GM12878 (cell line): ENCODE measurements around the gene CRYAB. TPM values are rescaled to one million over a fixed set of nuclear protein-coding genes. Genes with fewer than 3 reads are reported as not detected.

Source experiments
- ATAC-seq: fragments of 200-7000 bp; cut with Tn5 transposase; 3 replicates; pipeline ENCODE4 v1.9.1; 2020; ENCODE audit warnings: mild to moderate bottlenecking, moderate library complexity
- BruUV-seq: library from RNA; stranded (reverse); fragments of 400-500 nt; replicated peaks from 2 replicates; lab custom pipeline; 2021; lab: Mats Ljungman, UMichigan
- CTCF ChIA-PET: fragments of 300-600 bp; sonication (Branson Sonifier 250); formaldehyde crosslinking; extraction: SDS; loops from one replicate; lab custom pipeline; 2021; ENCODE audit warnings: inconsistent platforms; lab: Yijun Ruan, JAX
- POLR2A ChIA-PET: fragments of 350-600 bp; formaldehyde crosslinking; extraction: SDS; loops from one replicate; lab custom pipeline; 2021; ENCODE audit warnings: inconsistent platforms; lab: Charles Lee
- RAD21 ChIA-PET: fragments of 300-600 bp; sonication (Branson Sonifier 250); formaldehyde crosslinking; loops from one replicate; lab custom pipeline; 2023; ENCODE audit warnings: antibody characterized with exemption; ENCODE audit not compliant: unreplicated experiment; lab: Charles Lee
- SMC1A ChIA-PET: fragments of 300-600 bp; sonication (Branson Sonifier 250); formaldehyde crosslinking; loops from one replicate; lab custom pipeline; 2023; ENCODE audit not compliant: unreplicated experiment, uncharacterized antibody; lab: Charles Lee
- DNase-seq: peaks from one replicate; pipeline ENCODE4 v3.0.0-alpha.2; 2011; ENCODE audit warnings: low read depth, low spot score
- FAIRE-seq: peaks from 3 replicates; lab custom pipeline; 2011; peaks lifted over from hg19 to GRCh38; lab: Jason Lieb, UNC
- H2AFZ ChIP-seq: 2 replicates; pipeline ENCODE4 v1.6.0; 2011; ENCODE audit warnings: low read depth, low read length, control low read depth; ENCODE audit not compliant: control insufficient read depth
- H3K27ac ChIP-seq: 2 replicates; pipeline ENCODE4 v1.5.1; 2011; ENCODE audit warnings: control low read depth; ENCODE audit not compliant: control insufficient read depth, insufficient read depth
- H3K27me3 ChIP-seq, 2 experiments: replicated peaks in 1 of 2; 2 replicates each; pipeline versions ENCODE4 v1.6.0 to v1.6.1; 2011; ENCODE audit warnings: low read length in 1 of 2; ENCODE audit not compliant: control insufficient read depth in 2 of 2, insufficient read depth in 2 of 2
- H3K36me3 ChIP-seq, 2 experiments: 2 replicates each; pipeline ENCODE4 v1.5.1; 2011; ENCODE audit warnings: low read length in 1 of 2; ENCODE audit not compliant: control insufficient read depth in 2 of 2, insufficient read depth in 2 of 2
- H3K4me1 ChIP-seq: 2 replicates; pipeline ENCODE4 v1.6.1; 2011; ENCODE audit warnings: mild to moderate bottlenecking, low read length, moderate library complexity, mixed read lengths; ENCODE audit not compliant: control insufficient read depth, insufficient read depth
- H3K4me2 ChIP-seq: 2 replicates; pipeline ENCODE4 v1.6.0; 2011; ENCODE audit warnings: control low read depth; ENCODE audit not compliant: control insufficient read depth, insufficient read depth
- H3K4me3 ChIP-seq: fragments of 200-600 bp; sonication (generic); 2 replicates; pipeline ENCODE4 v1.5.1; 2016
- H3K79me2 ChIP-seq: 2 replicates; pipeline ENCODE4 v1.6.0; 2011; ENCODE audit warnings: low read length; ENCODE audit not compliant: control insufficient read depth, insufficient read depth
- H3K9ac ChIP-seq: 2 replicates; pipeline ENCODE4 v1.8.0; 2011; ENCODE audit warnings: low read length, control low read depth, mixed read lengths; ENCODE audit not compliant: control insufficient read depth, insufficient read depth
- H3K9me3 ChIP-seq: replicated peaks from 3 replicates; pipeline ENCODE4 v1.5.1; 2011; ENCODE audit warnings: mild to moderate bottlenecking, low read length; ENCODE audit not compliant: control insufficient read depth, insufficient read depth
- H4K20me1 ChIP-seq: 2 replicates; pipeline ENCODE4 v1.6.0; 2011; ENCODE audit not compliant: control insufficient read depth, insufficient read depth
- BMI1 ChIP-seq: fragments of 450-650 bp; IDR thresholded peaks from 2 replicates; pipeline ENCODE4 v1.6.1; 2016; ENCODE audit warnings: mild to moderate bottlenecking, moderate library complexity, borderline replicate concordance
- CEBPB ChIP-seq, 2 experiments: fragments of 150-350 bp in 1 of 2; IDR thresholded peaks; 2 replicates each; pipeline ENCODE4 v1.6.1; 2012 to 2014; ENCODE audit warnings: low read depth in 2 of 2, low read length in 2 of 2, borderline replicate concordance in 1 of 2, inconsistent platforms in 1 of 2
- CHD1 ChIP-seq: IDR thresholded peaks from 2 replicates; pipeline ENCODE4 v1.6.1; 2012; ENCODE audit warnings: low read depth, low read length, improper control_type of control experiment
- EP300 ChIP-seq, 2 experiments: fragments of 150-350 bp in 1 of 2; IDR thresholded peaks; 2 replicates each; pipeline ENCODE4 v1.6.1; 2011 to 2012; ENCODE audit warnings: low read depth in 2 of 2, low read length in 2 of 2, borderline replicate concordance in 1 of 2, improper control_type of control experiment in 1 of 2, inconsistent platforms in 1 of 2; ENCODE audit not compliant: control insufficient read depth in 1 of 2
- KDM1A ChIP-seq: fragments of 200-600 bp; sonication (generic); IDR thresholded peaks from 2 replicates; pipeline ENCODE4 v1.6.1; 2016; ENCODE audit warnings: borderline replicate concordance
- MYB ChIP-seq: fragments of 150-350 bp; IDR thresholded peaks from 2 replicates; pipeline ENCODE4 v1.6.1; 2014; ENCODE audit warnings: mild to moderate bottlenecking, low read depth, low read length, borderline replicate concordance
- NR2C1 ChIP-seq: fragments of 450-650 bp; IDR thresholded peaks from 2 replicates; pipeline ENCODE4 v1.6.1; 2017; ENCODE audit warnings: antibody characterized with exemption, mild to moderate bottlenecking, moderate library complexity
- RCOR1 ChIP-seq: conservative IDR thresholded peaks from 2 replicates; pipeline ENCODE4 v1.6.1; 2012; ENCODE audit warnings: low read depth, low read length, improper control_type of control experiment
- SIX5 ChIP-seq: IDR thresholded peaks from 2 replicates; pipeline ENCODE4 v1.6.1; 2011; ENCODE audit warnings: mild to moderate bottlenecking, low read depth, low read length, moderate library complexity; ENCODE audit not compliant: severe bottlenecking
- SMARCA5 ChIP-seq: fragments of 450-650 bp; IDR thresholded peaks from 2 replicates; pipeline ENCODE4 v1.6.1; 2017; ENCODE audit warnings: mild to moderate bottlenecking
- SP1 ChIP-seq: IDR thresholded peaks from one replicate; pipeline ENCODE4 v1.6.1; 2011; ENCODE audit warnings: low read depth, low read length
- SUZ12 ChIP-seq: fragments of 200-600 bp; sonication (generic); IDR thresholded peaks from one replicate; pipeline ENCODE4 v1.6.1; 2018; ENCODE audit warnings: antibody characterized with exemption, mild to moderate bottlenecking; ENCODE audit not compliant: unreplicated experiment
- TCF12 ChIP-seq: IDR thresholded peaks from 2 replicates; pipeline ENCODE4 v1.6.1; 2011; ENCODE audit warnings: low read depth, mild to moderate bottlenecking, low read length
- YY1 ChIP-seq: IDR thresholded peaks from 2 replicates; pipeline ENCODE4 v1.6.1; 2011; ENCODE audit warnings: low read depth, mild to moderate bottlenecking, low read length
- WGBS: methylation state at CpG from one replicate; pipeline ENCODE4 v1.1.6; 2016; ENCODE audit warnings: low lambda C conversion rate; ENCODE audit not compliant: insufficient replicate concordance, insufficient coverage; ENCODE audit errors: missing lambda C conversion rate; 5-methylcytosine and 5-hydroxymethylcytosine counted together
- in situ Hi-C: fragments of 300-500 bp; cut with MboI; formaldehyde crosslinking; loops from 9 replicates; pipeline ENCODE4 v1.14.3; 2018; ENCODE audit warnings: mixed read lengths
- intact Hi-C: fragments of 100-400 bp; cut with micrococcal nuclease; formaldehyde crosslinking; loops from one replicate; pipeline ENCODE4 v1.14.2; 2022; ENCODE audit not compliant: unreplicated experiment
- polyA plus RNA-seq, 11 experiments: library from polyadenylated mRNA; depleted of rRNA in 4 of 11; unstranded in 6 of 11; stranded (reverse) in 5 of 11; fragments of >200 nt; fragmentation: Nextera tagmentation in 4 of 11; fragmentation: Illumina TruSeq in 1 of 11; extraction: Ambion mirVana in 4 of 11; extraction: Trizol in 1 of 11; gene quantifications; 1 replicate in 1 of 11; 2 replicates in 10 of 11; pipeline versions ENCODE4 v1.2.1 to v1.2.3, GENCODE V29; 2011 to 2016; ENCODE audit warnings: inconsistent platforms in 2 of 11, missing spikeins in 2 of 11, low read depth in 1 of 11
- total RNA-seq, 4 experiments: library from RNA; depleted of rRNA in 3 of 4; stranded (reverse); fragments of >200 nt in 3 of 4; fragmentation: Illumina TruSeq in 1 of 4; extraction: Trizol in 1 of 4; gene quantifications; 2 replicates each; pipeline versions ENCODE4 v1.2.1 to v1.2.3, GENCODE V29; 2013 to 2021
- TF ChIP-seq, protein P1 (sequence below): fragments of 450-650 bp; formaldehyde crosslinking; IDR thresholded peaks from 2 replicates; pipeline ENCODE4 v1.5.0; 2022; ENCODE audit warnings: mild to moderate bottlenecking, missing genetic modification characterization

The CRYAB gene
- total and polyA plus RNA-seq, 10 of the 15 experiments (the other 5 are each of a cell fraction or from before 2014, with no cell fraction given), result 0.72 to 1.0 TPM; not detected in 8

DNA sequence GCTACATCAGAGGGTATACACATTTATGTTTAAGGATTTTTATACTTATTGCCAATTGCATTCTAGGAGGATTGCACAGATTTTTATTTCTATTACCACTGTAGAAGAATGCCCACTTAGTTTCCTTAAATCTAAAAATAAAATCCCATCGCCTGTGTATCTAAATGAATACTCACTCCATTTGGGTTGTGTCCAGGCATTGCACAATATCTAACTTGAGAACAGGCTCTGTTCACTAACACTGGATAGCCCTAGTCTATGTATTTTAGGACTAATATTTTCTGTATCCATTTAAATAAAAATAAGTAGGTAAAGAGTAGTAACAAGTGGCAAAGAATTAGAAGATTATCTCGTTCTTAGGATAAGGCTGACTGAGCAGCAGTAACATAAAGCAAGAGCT lies 11.2 kb upstream of the CRYAB start:
- H3K4me3 ChIP-seq, result no peak overlapping the region
- FAIRE-seq, result no peak
- intact Hi-C loops, result no loop called here
- in situ Hi-C loops, result no loop called here
- H3K4me2 ChIP-seq, result no peak overlapping the region
- no peak for ATAC-seq
- no peaks in the 10 kb centered on the region for H4K20me1 ChIP-seq
- SMC1A ChIA-PET, result no interaction called here
- DNase-seq, result no peak
- no peak overlapping the region for H3K27ac ChIP-seq
- WGBS, result 0% methylated on average over 2 of the region's 2 CpGs
- no peaks in the 10 kb centered on the region for H3K36me3 ChIP-seq
- peaks cover 10% of the 10 kb centered on the region for H3K4me1 ChIP-seq
- TF ChIP-seq SP1 (no peak), SUZ12 (no peak), BMI1 (no peak), RCOR1 (no peak), YY1 (no peak), EP300 (IDR thresholded peaks at IDR 0.05; ENCODE audit: borderline replicate concordance in 1 of 2, control insufficient read depth in 1 of 2, low read depth in 2 of 2, low read length in 2 of 2) (no peak), SMARCA5 (no peak), CEBPB (IDR thresholded peaks at IDR 0.05; ENCODE audit: borderline replicate concordance in 1 of 2, low read depth in 2 of 2, low read length in 2 of 2) (no peak), TCF12 (no peak), MYB (no peak), NR2C1 (no peak), CHD1 (no peak), SIX5 (no peak), KDM1A (no peak)
- TF ChIP-seq, protein P1, sequence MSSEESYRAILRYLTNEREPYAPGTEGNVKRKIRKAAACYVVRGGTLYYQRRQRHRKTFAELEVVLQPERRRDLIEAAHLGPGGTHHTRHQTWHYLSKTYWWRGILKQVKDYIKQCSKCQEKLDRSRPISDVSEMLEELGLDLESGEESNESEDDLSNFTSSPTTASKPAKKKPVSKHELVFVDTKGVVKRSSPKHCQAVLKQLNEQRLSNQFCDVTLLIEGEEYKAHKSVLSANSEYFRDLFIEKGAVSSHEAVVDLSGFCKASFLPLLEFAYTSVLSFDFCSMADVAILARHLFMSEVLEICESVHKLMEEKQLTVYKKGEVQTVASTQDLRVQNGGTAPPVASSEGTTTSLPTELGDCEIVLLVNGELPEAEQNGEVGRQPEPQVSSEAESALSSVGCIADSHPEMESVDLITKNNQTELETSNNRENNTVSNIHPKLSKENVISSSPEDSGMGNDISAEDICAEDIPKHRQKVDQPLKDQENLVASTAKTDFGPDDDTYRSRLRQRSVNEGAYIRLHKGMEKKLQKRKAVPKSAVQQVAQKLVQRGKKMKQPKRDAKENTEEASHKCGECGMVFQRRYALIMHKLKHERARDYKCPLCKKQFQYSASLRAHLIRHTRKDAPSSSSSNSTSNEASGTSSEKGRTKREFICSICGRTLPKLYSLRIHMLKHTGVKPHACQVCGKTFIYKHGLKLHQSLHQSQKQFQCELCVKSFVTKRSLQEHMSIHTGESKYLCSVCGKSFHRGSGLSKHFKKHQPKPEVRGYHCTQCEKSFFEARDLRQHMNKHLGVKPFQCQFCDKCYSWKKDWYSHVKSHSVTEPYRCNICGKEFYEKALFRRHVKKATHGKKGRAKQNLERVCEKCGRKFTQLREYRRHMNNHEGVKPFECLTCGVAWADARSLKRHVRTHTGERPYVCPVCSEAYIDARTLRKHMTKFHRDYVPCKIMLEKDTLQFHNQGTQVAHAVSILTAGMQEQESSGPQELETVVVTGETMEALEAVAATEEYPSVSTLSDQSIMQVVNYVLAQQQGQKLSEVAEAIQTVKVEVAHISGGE (CRISPR knock-in tag), result no peak
- TF ChIP-seq, all 136 proteins: peak for 0
- ChIA-PET CTCF (no interaction called here), RAD21 (no interaction called here), POLR2A (no interaction called here)
- Histone ChIP-seq H2AFZ (no peak overlapping the region), H3K79me2 (no peaks in the 10 kb centered on the region), H3K9me3 (no peaks in the 10 kb centered on the region), H3K27me3 (no peaks in the 10 kb centered on the region; a peak in 1 of 4 replicates), H3K9ac (no peak overlapping the region)
- no TSS peak for BruUV-seq
